A549 treated with CORT108297 at 1 μM for 4 hours (cell line): Measurements from ENCODE around the gene KDM7A. TPM values are rescaled to one million over a fixed set of nuclear protein-coding genes. Genes with fewer than 3 reads are reported as not detected.

ENCODE experiments used
- total RNA-seq: library from RNA; stranded (reverse); fragments of 200-300 nt; extraction: Qiagen RNA extraction; gene quantifications from 5 replicates; pipeline ENCODE4 v1.2.3, GENCODE V29; 2022

Gene KDM7A
- total RNA-seq: 1.7 to 3.1 TPM (median 2.1 TPM) in 5 replicates

GRCh38 chr7:140176811-140177702 lies at the start of gene KDM7A:
KDM7A (minus strand) TSS chr7:140176983; CDS start chr7:140176937, 46 bp downstream.

GRCh38 chr7:140062528-140063299 lies 114.1 kb downstream of the KDM7A start, which contains the start of gene PARP12:
PARP12 (minus strand) TSS chr7:140062951; CDS start chr7:140062847, 104 bp downstream.

Other genes with a start within 250 kb of the KDM7A start
- 22.0 to 27.3 TPM (median 23.2 TPM) in 5 replicates for gene PARP12, start 114.0 kb downstream of the KDM7A start, total RNA-seq
- 24.1 to 30.9 TPM (median 28.9 TPM) in 5 replicates for gene SLC37A3, start 221.5 kb upstream of the KDM7A start, total RNA-seq
- not detected in 5 replicates for gene RAB19, start 227.1 kb upstream of the KDM7A start, total RNA-seq